ENCODE results near the gene NCDN.

Gene NCDN

DNA sequence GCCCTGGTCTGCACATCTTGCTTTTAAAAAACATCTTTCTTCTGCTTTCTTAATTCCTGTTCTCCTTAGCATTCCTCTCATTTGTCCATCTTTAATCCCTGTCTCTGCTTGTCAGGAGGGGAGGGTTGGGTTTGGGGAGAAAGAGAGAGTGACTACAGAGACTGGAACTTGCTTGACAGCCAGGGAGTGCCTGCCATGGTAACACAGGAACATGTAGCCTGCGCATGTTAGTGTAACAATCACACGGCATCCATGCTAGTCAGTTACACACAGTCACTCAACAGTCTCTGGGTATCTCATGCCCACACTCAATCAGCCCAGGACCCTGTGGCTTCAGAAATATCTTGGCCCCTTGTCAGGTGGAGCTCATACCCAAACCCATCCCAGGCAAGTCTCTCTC, 14.7 kb downstream of the NCDN start:
- Histone ChIP-seq H2AK5ac (ENCODE audit: low read length) (no peak overlapping the region), H2AFZ (ENCODE audit: insufficient read depth, low read length, poor library complexity) (no peak overlapping the region), H3K9ac (ENCODE audit: low read length) (no peak overlapping the region), H3K9me3 (ENCODE audit: insufficient read depth, low read depth, low read length) (no peaks in the 10 kb centered on the region), H3K36me3 (ENCODE audit: control insufficient read depth in 1 of 2, insufficient read depth in 2 of 2, low read length in 2 of 2) (no peaks in the 10 kb centered on the region), H2BK5ac (ENCODE audit: low read depth, low read length, poor library complexity) (no peak overlapping the region), H2BK12ac (ENCODE audit: low read length) (peak overlapping the region; percentile 47), H3K4me1 (ENCODE audit: control insufficient read depth in 1 of 2, insufficient read depth in 2 of 2, low read length in 2 of 2) (peaks cover 49 to 55% of the 10 kb centered on the region in 2 experiments), H3K79me2 (ENCODE audit: control insufficient read depth, insufficient read depth, low read length, poor library complexity) (peaks cover 15% of the 10 kb centered on the region), H2BK120ac (ENCODE audit: insufficient read depth, low read length, poor library complexity) (no peak overlapping the region), H3K4ac (ENCODE audit: low read depth, low read length) (no peak overlapping the region), H3K23ac (ENCODE audit: low read length) (no peak overlapping the region), H3K4me2 (ENCODE audit: low read length) (no peak overlapping the region), H4K8ac (ENCODE audit: low read depth, low read length) (no peak overlapping the region), H3K27me3 (ENCODE audit: insufficient read depth, low read length) (peaks cover 5% of the 10 kb centered on the region), H3K14ac (ENCODE audit: low read length) (no peak overlapping the region), H3K18ac (ENCODE audit: low read length) (no peak overlapping the region), H4K91ac (ENCODE audit: low read depth, low read length) (no peak overlapping the region), H3K79me1 (ENCODE audit: low read length) (peaks cover 40% of the 10 kb centered on the region), H3K4me3 (ENCODE audit: low read depth, low read length) (no peak overlapping the region), H3K27ac (ENCODE audit: low read depth, low read length) (no peak overlapping the region), H4K12ac (ENCODE audit: low read depth, low read length) (no peak overlapping the region)
- no peak for DNase-seq
- no CpG with 5 or more reads among the region's 2 CpGs for WGBS (ENCODE audit: extremely low coverage, insufficient coverage, insufficient read length)

DNA sequence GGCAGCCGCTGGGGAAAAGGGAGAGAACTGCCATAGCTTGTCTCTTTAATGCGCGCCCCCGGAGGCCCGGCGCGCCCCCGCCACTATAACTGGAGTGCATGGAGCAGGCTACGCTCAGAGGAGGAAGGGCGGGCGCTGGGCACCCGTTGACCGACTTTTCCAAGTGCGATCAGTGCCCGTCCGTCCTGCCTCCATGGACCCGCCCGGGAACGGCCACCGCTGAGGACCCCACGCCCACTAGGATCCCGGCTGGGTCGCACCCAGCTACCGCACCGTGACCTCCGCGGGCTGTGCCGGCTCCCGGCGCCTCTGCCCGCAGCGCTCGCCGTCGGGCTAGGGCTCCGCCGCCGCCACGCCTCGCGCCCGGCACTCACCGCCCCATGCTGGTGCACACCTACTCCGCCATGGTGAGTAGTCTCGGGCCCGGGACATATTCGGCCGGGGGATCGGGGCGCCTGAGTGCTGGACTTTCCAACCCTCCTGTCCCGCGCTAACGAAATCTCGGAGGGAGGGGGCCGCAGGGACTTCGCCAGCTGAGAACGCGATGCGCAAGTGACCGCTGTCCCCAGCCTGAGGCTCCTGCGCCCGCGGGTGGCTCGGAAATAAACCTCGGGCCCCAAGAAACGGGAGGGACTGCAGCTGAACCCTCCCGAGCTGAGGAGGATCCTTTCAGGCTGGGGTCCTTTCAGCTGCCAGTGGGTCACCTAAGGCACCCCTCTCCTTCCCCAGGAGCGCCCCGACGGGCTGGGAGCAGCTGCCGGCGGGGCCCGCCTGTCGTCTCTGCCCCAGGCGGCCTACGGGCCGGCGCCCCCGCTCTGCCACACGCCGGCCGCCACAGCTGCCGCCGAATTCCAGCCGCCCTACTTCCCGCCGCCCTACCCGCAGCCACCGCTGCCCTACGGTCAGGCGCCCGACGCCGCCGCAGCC, 15.9 kb downstream of the NCDN start, which contains the start of gene TFAP2E:
TFAP2E (plus strand) TSS at position 117 of the 927 bp plus-strand sequence; CDS start at position 381, 264 bp downstream.
- no CpG with 5 or more reads among the region's 95 CpGs for WGBS (ENCODE audit: extremely low coverage, insufficient coverage, insufficient read length)
- Histone ChIP-seq H3K9ac (ENCODE audit: low read length) (peak within 1 kb of the TSS; percentile 67), H2BK12ac (ENCODE audit: low read length) (peak within 1 kb of the TSS; percentile 71), H3K9me3 (ENCODE audit: insufficient read depth, low read depth, low read length) (no peaks in the 10 kb centered on the region), H3K27me3 (ENCODE audit: insufficient read depth, low read length) (peaks cover 5% of the 10 kb centered on the region), H3K4me3 (ENCODE audit: low read depth, low read length) (peak within 1 kb of the TSS; percentile 78), H2AFZ (ENCODE audit: insufficient read depth, low read length, poor library complexity) (peak within 1 kb of the TSS; percentile 53), H2BK120ac (ENCODE audit: insufficient read depth, low read length, poor library complexity) (peak within 1 kb of the TSS; percentile 79), H4K12ac (ENCODE audit: low read depth, low read length) (peak within 1 kb of the TSS; percentile 56), H3K79me1 (ENCODE audit: low read length) (peaks cover 46% of the 10 kb centered on the region), H4K91ac (ENCODE audit: low read depth, low read length) (peak within 1 kb of the TSS; percentile 64), H3K18ac (ENCODE audit: low read length) (peak within 1 kb of the TSS; percentile 90), H4K8ac (ENCODE audit: low read depth, low read length) (peak within 1 kb of the TSS; percentile 74), H3K4ac (ENCODE audit: low read depth, low read length) (peak within 1 kb of the TSS; percentile 41), H3K14ac (ENCODE audit: low read length) (peak within 1 kb of the TSS; percentile 86), H2AK5ac (ENCODE audit: low read length) (peak within 1 kb of the TSS; percentile 25), H3K27ac (ENCODE audit: low read depth, low read length) (no peak within 1 kb of the TSS), H2BK5ac (ENCODE audit: low read depth, low read length, poor library complexity) (peak within 1 kb of the TSS; percentile 18), H3K36me3 (ENCODE audit: control insufficient read depth in 1 of 2, insufficient read depth in 2 of 2, low read length in 2 of 2) (no peaks in the 10 kb centered on the region), H3K79me2 (ENCODE audit: control insufficient read depth, insufficient read depth, low read length, poor library complexity) (peaks cover 17% of the 10 kb centered on the region), H3K23ac (ENCODE audit: low read length) (no peak within 1 kb of the TSS), H3K4me2 (ENCODE audit: low read length) (peak within 1 kb of the TSS; percentile 82), H3K4me1 (ENCODE audit: control insufficient read depth in 1 of 2, insufficient read depth in 2 of 2, low read length in 2 of 2) (peaks cover 58 to 63% of the 10 kb centered on the region in 2 experiments)
- peak; percentile 23 to 50 for DNase-seq

- Histone ChIP-seq H3K23ac (ENCODE audit: low read length) (no peak overlapping the region), H3K27ac (ENCODE audit: low read depth, low read length) (peak overlapping the region; percentile 72), H4K12ac (ENCODE audit: low read depth, low read length) (peak overlapping the region; percentile 56), H2BK5ac (ENCODE audit: low read depth, low read length, poor library complexity) (no peak overlapping the region), H2BK120ac (ENCODE audit: insufficient read depth, low read length, poor library complexity) (peak overlapping the region; percentile 79), H2AFZ (ENCODE audit: insufficient read depth, low read length, poor library complexity) (peak overlapping the region; percentile 28), H4K8ac (ENCODE audit: low read depth, low read length) (peak overlapping the region; percentile 74), H3K4me2 (ENCODE audit: low read length) (peak overlapping the region; percentile 82), H2BK12ac (ENCODE audit: low read length) (peak overlapping the region; percentile 34), H3K79me2 (ENCODE audit: control insufficient read depth, insufficient read depth, low read length, poor library complexity) (peaks cover 17% of the 10 kb centered on the region), H3K9me3 (ENCODE audit: insufficient read depth, low read depth, low read length) (no peaks in the 10 kb centered on the region), H4K91ac (ENCODE audit: low read depth, low read length) (peak overlapping the region; percentile 64), H3K14ac (ENCODE audit: low read length) (peak overlapping the region; percentile 86), H3K9ac (ENCODE audit: low read length) (no peak overlapping the region), H3K4ac (ENCODE audit: low read depth, low read length) (peak overlapping the region; percentile 32), H3K4me1 (ENCODE audit: control insufficient read depth in 1 of 2, insufficient read depth in 2 of 2, low read length in 2 of 2) (peaks cover 59 to 64% of the 10 kb centered on the region in 2 experiments), H3K18ac (ENCODE audit: low read length) (peak overlapping the region; percentile 90), H3K4me3 (ENCODE audit: low read depth, low read length) (peak overlapping the region; percentile 78), H3K27me3 (ENCODE audit: insufficient read depth, low read length) (peaks cover 5% of the 10 kb centered on the region), H3K36me3 (ENCODE audit: control insufficient read depth in 1 of 2, insufficient read depth in 2 of 2, low read length in 2 of 2) (no peaks in the 10 kb centered on the region), H2AK5ac (ENCODE audit: low read length) (peak overlapping the region; percentile 61), H3K79me1 (ENCODE audit: low read length) (peaks cover 46% of the 10 kb centered on the region)
- WGBS (ENCODE audit: extremely low coverage, insufficient coverage, insufficient read length) = no CpG with 5 or more reads among the region's 48 CpGs
- DNase-seq = no peak
These were observed 16.6 kb downstream of the NCDN start for GRCh38 chr1:35574125-35574654.

- DNase-seq = peak; percentile 16 to 22
- H3K4me2 ChIP-seq (ENCODE audit: low read length) = peak overlapping the region; percentile 82
- peak overlapping the region; percentile 78 for H3K4me3 ChIP-seq (ENCODE audit: low read depth, low read length)
- peak overlapping the region; percentile 61 for H2AK5ac ChIP-seq (ENCODE audit: low read length)
- H3K36me3 ChIP-seq (ENCODE audit: control insufficient read depth in 1 of 2, insufficient read depth in 2 of 2, low read length in 2 of 2) = no peaks in the 10 kb centered on the region
- H4K8ac ChIP-seq (ENCODE audit: low read depth, low read length) = peak overlapping the region; percentile 18
- H2BK120ac ChIP-seq (ENCODE audit: insufficient read depth, low read length, poor library complexity) = peak overlapping the region; percentile 19
- H4K91ac ChIP-seq (ENCODE audit: low read depth, low read length) = peak overlapping the region; percentile 64
- no peaks in the 10 kb centered on the region for H3K9me3 ChIP-seq (ENCODE audit: insufficient read depth, low read depth, low read length)
- H3K14ac ChIP-seq (ENCODE audit: low read length) = peak overlapping the region; percentile 68
- no peak overlapping the region for H4K12ac ChIP-seq (ENCODE audit: low read depth, low read length)
- peak overlapping the region; percentile 47 for H2BK12ac ChIP-seq (ENCODE audit: low read length)
- no CpG with 5 or more reads among the region's 30 CpGs for WGBS (ENCODE audit: extremely low coverage, insufficient coverage, insufficient read length)
- H3K4ac ChIP-seq (ENCODE audit: low read depth, low read length) = peak overlapping the region; percentile 19
- H3K79me2 ChIP-seq (ENCODE audit: control insufficient read depth, insufficient read depth, low read length, poor library complexity) = peaks cover 17% of the 10 kb centered on the region
- H3K23ac ChIP-seq (ENCODE audit: low read length) = no peak overlapping the region
- H3K27ac ChIP-seq (ENCODE audit: low read depth, low read length) = peak overlapping the region; percentile 72
- peak overlapping the region; percentile 90 for H3K18ac ChIP-seq (ENCODE audit: low read length)
- peaks cover 59 to 60% of the 10 kb centered on the region in 2 experiments for H3K4me1 ChIP-seq (ENCODE audit: control insufficient read depth in 1 of 2, insufficient read depth in 2 of 2, low read length in 2 of 2)
- no peak overlapping the region for H3K9ac ChIP-seq (ENCODE audit: low read length)
- no peak overlapping the region for H2AFZ ChIP-seq (ENCODE audit: insufficient read depth, low read length, poor library complexity)
- H3K27me3 ChIP-seq (ENCODE audit: insufficient read depth, low read length) = peaks cover 5% of the 10 kb centered on the region
- peak overlapping the region; percentile 54 for H2BK5ac ChIP-seq (ENCODE audit: low read depth, low read length, poor library complexity)
- H3K79me1 ChIP-seq (ENCODE audit: low read length) = peaks cover 46% of the 10 kb centered on the region
These were observed 17.2 kb downstream of the NCDN start for GRCh38 chr1:35574655-35575415.
